Iris pigment epithelial cell (primary cell): ENCODE results near the gene LRATD1.

Experiments used
- DNase-seq: peaks from one replicate; pipeline ENCODE4 v3.0.0-alpha.2; 2011; ENCODE audit warnings: low read depth

The LRATD1 gene

DNA sequence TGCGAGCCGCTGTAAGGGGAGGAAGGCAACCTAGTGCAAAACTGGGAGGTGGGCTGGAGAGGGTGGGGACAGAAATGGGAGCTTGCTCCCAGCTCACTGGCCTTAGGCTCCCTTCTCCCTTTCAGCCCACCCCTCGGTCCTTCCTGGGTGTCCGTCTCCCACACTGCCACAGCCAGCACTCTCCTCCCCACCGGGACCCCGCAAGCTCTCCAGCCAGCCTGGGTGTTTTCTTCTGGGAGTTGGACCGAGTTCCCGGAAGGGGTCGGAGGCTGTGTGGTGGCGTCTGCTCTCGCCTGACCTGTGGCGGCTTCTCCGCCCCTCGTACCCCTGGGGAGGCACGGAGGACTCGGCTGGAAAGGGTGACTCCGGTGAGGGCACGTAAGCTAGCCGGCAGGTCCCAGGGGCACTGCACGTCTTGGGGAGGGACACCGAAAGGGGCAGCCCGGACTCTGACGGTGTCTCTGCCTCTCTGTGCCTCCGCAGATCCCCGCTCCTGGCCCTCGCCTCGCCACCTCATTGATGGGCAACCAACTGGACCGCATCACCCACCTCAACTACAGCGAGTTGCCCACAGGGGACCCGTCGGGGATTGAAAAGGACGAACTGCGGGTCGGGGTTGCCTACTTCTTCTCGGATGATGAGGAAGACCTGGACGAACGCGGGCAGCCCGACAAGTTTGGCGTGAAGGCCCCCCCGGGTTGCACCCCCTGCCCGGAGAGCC lies 1.1 kb downstream of the LRATD1 start:
- no peak for DNase-seq

- DNase-seq: no peak
These were observed 1.6 kb downstream of the LRATD1 start for GRCh38 chr2:14634182-14634488.

GRCh38 chr2:14634489-14635390 lies 2.2 kb downstream of the LRATD1 start:
- peak; percentile 79 for DNase-seq

GRCh38 chr2:14635391-14635871 lies 2.9 kb downstream of the LRATD1 start:
- peak; percentile 61 for DNase-seq

DNA sequence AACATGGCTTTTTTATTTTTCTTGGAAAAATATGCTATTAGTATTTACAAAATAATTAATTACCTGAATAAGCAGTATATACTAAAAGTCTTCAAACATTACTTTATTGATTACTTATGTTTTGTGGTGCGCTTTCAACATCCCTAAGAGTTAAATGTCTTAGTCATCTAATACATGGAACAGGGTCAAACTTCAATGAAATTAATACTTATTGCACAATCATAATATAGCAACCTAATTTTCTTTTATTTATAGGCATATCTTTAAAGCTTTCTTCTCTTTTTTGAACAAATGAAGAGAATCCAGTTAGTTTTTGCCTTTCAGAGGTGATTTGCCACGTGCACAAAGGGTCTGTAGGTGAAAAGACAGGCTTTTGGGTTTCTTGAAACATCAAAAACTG lies 6.0 kb downstream of the LRATD1 start:
- DNase-seq: no peak

- DNase-seq: no peak
These were observed 8.6 kb downstream of the LRATD1 start for GRCh38 chr2:14641116-14641515.

- no peak for DNase-seq
These were observed 10.0 kb downstream of the LRATD1 start for GRCh38 chr2:14642499-14642898.

DNA sequence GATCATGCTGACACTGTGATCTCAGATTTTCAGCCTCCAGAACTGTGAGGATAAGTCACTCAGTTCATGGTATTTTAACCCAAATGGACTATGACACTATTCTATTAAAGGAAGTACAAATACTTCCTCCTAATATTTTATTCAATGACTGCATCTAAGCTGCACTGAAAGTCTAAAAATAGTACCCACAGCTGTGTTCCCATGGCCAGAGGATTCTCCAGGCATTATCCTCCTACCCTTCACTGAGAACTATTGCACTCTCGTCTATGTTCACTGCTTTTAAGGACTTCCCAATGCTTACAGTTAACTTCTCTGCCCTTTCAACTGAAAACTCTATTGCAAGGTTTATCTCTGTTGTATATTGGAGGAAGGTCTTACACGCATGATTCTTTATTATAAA lies 15.2 kb downstream of the LRATD1 start:
- no peak for DNase-seq

DNA sequence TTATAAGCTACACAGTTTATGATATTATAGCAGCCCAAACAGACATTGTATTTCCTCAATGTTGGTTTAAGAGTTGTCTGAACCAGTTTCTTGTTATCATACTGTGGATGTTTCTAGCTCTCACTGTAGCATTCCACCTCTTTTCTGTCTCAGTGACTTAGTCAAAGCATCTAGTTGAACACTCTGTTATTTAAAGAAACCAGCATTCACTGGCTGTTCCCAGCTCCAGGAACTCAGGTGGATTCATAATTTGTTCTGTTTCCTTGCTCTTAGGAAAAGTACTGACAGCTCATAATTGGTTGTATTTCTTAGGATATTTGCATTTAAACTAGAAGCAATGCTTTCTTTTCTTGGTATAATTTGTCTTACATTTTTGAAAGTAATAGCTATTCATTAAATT lies 17.5 kb downstream of the LRATD1 start:
- DNase-seq: no peak

GRCh38 chr2:14654835-14655282 lies 22.3 kb downstream of the LRATD1 start:
- no peak for DNase-seq

DNA sequence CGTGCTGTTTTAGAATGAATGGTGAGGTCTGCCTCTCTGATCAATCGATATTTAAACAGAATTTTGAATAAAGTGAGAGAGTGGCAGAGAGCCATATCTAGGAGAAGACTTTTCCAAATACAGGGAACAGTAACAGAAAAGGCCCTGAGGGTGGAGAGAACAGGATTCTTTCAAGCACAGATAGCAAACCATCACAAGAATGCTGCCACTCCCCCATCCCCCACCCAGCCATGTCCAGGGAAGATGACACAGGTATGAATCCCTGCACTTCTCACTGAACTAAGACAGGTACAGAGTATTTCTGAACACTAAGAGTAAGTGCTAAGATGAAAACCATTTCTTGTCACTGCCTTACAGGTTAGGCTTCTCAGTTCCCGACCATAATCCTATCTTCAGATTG lies 23.6 kb downstream of the LRATD1 start:
- no peak for DNase-seq

GRCh38 chr2:14661163-14661562 lies 28.6 kb downstream of the LRATD1 start:
- no peak for DNase-seq

- DNase-seq: peak; percentile 11
These were observed 40.9 kb downstream of the LRATD1 start for GRCh38 chr2:14673351-14673875.

- no peak for DNase-seq
These were observed 43.0 kb downstream of the LRATD1 start for GRCh38 chr2:14675489-14675888.

GRCh38 chr2:14676371-14676770 lies 43.9 kb downstream of the LRATD1 start:
- no peak for DNase-seq

GRCh38 chr2:14677039-14677438 lies 44.5 kb downstream of the LRATD1 start:
- no peak for DNase-seq

DNA sequence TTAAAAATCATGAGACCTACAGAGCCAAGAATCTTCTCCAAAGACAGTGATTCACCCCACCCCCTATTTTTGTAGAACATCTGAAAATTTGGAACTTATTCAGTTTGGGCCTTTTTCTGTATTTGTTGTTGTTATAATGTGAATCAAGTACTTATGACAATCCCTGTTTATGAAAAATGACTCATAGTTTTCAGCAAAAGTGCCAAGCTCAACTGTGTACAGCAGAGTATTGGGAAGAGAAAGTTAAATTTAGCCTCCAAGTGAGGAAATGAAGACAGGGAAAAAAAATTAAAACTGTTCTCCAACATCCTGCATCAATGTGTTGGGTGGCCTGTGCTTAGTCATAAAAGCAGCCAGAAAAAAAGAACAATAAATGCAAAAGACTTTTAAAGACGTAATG lies 46.2 kb downstream of the LRATD1 start:
- DNase-seq: peak; percentile 10

DNA sequence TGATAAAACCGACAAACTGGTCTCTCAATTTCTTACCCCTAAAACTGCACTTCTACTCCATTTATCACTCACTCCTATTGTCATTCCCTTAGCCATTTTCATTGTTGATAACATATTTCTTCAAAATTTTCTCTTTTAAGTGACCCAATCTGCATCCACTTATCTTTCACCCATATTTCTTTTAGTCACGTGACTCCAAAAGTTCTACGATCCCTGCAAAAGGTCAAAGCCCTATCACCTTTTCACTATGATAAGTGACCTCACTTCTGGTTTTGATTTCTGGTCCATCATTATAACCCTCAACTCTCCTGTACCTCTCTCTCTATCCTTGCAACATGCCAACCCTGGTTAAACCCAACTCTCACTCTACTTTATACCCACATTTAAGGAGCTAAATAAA lies 49.1 kb downstream of the LRATD1 start:
- DNase-seq: no peak
